ENCODE results near the gene ZNF682. TPM values are rescaled to one million over a fixed set of nuclear protein-coding genes. Genes with fewer than 3 reads are reported as not detected.
"Not testable (repeated sequence)": the region's sequence is repeated elsewhere in the genome, so short reads cannot be mapped to it uniquely, and the experiment has no call there.

ZNF682 gene
- total RNA-seq, result 4.8 TPM
- polyA plus RNA-seq (ENCODE audit: insufficient read depth in 1 of 8, insufficient read length in 8 of 8, low replicate concordance in 1 of 8), result 1 to 10 TPM; 3.1 to 8.8 (median 5.6) TPM
- long read RNA-seq, donor 1, partial matches to known transcripts, result 0 of 1 reads
- long read RNA-seq, donor 1, other reads (novel, unspliced or antisense), result 0 of 1 reads
- long read RNA-seq, donor 2, result 0 reads
- long read RNA-seq, donor 3, partial matches to known transcripts, result 0 of 2 reads
- long read RNA-seq, donor 3, other reads (novel, unspliced or antisense), result 0 of 2 reads
- long read RNA-seq, donor 4, partial matches to known transcripts, result 0 of 2 reads
- long read RNA-seq, donor 4, other reads (novel, unspliced or antisense), result 0 of 2 reads
- long read RNA-seq, donor 5, transcript ZNF682-203 (4 exons, 3,245 nt), result major isoform, 7 of 12 reads
- long read RNA-seq, donor 5, partial matches to known transcripts, result 0 of 12 reads
- long read RNA-seq, donor 5, other reads (novel, unspliced or antisense), result 0 of 12 reads
- long read RNA-seq, donor 6, partial matches to known transcripts, result 0 of 2 reads
- long read RNA-seq, donor 6, other reads (novel, unspliced or antisense), result 0 of 2 reads
- long read RNA-seq, donor 7, partial matches to known transcripts, result 0 of 2 reads
- long read RNA-seq, donor 7, other reads (novel, unspliced or antisense), result 0 of 2 reads
- long read RNA-seq, donor 8, partial matches to known transcripts, result 0 of 2 reads
- long read RNA-seq, donor 8, other reads (novel, unspliced or antisense), result 0 of 2 reads
- long read RNA-seq, donor 9, partial matches to known transcripts, result 0 of 2 reads
- long read RNA-seq, donor 9, other reads (novel, unspliced or antisense), result 0 of 2 reads
- long read RNA-seq, donor 10, partial matches to known transcripts, result 0 of 2 reads
- long read RNA-seq, donor 10, other reads (novel, unspliced or antisense), result 0 of 2 reads
- long read RNA-seq, donor 11, partial matches to known transcripts, result 0 of 3 reads
- long read RNA-seq, donor 11, other reads (novel, unspliced or antisense), result 0 of 3 reads

GRCh38 chr19:20039203-20039723 lies at the start of gene ZNF682:
Gene ZNF682, minus strand, starts transcription at chr19:20039505. Its CDS starts 160 bp downstream, at chr19:20039345.
- DNase-seq, result peak; percentile 98
- WGBS (ENCODE audit: insufficient coverage), result 0% methylated on average over 18 of the region's 25 CpGs
- Histone ChIP-seq H3K27me3 (ENCODE audit: control insufficient read depth, insufficient read depth, low read length) (no peaks in the 10 kb centered on the region), H3K4me3 (ENCODE audit: low read length) (peak within 1 kb of the TSS; percentile 94), H3K36me3 (ENCODE audit: control insufficient read depth, insufficient read depth, low read length) (no peaks in the 10 kb centered on the region), H3K9me3 (replicated peaks; ENCODE audit: control insufficient read depth, low read depth, low read length) (no peaks in the 10 kb centered on the region), H3K4me1 (ENCODE audit: control insufficient read depth, insufficient read depth, low read length) (peaks cover 7% of the 10 kb centered on the region), H3K27ac (ENCODE audit: low read length) (peak within 1 kb of the TSS; percentile 96)

GRCh38 chr19:20082876-20083275 lies 43.6 kb upstream of the ZNF682 start:
- not testable (repeated sequence) for H3K4me1 ChIP-seq (ENCODE audit: control insufficient read depth, insufficient read depth, low read length); H3K36me3 ChIP-seq (ENCODE audit: control insufficient read depth, insufficient read depth, low read length); H3K9me3 ChIP-seq (replicated peaks; ENCODE audit: control insufficient read depth, low read depth, low read length); DNase-seq; H3K27ac ChIP-seq (ENCODE audit: low read length); H3K27me3 ChIP-seq (ENCODE audit: control insufficient read depth, insufficient read depth, low read length); H3K4me3 ChIP-seq (ENCODE audit: low read length)
- WGBS (ENCODE audit: insufficient coverage), result 63% methylated on average over 2 of the region's 7 CpGs

- not testable (repeated sequence) for H3K4me1 ChIP-seq (ENCODE audit: control insufficient read depth, insufficient read depth, low read length); H3K36me3 ChIP-seq (ENCODE audit: control insufficient read depth, insufficient read depth, low read length); DNase-seq; H3K27ac ChIP-seq (ENCODE audit: low read length); H3K27me3 ChIP-seq (ENCODE audit: control insufficient read depth, insufficient read depth, low read length); H3K4me3 ChIP-seq (ENCODE audit: low read length); H3K9me3 ChIP-seq (replicated peaks; ENCODE audit: control insufficient read depth, low read depth, low read length)
- WGBS (ENCODE audit: insufficient coverage), result no CpG with 5 or more reads among the region's 3 CpGs
Observed at GRCh38 chr19:20082232-20082833, 43.0 kb upstream of the ZNF682 start.

- peaks cover 5% of the 10 kb centered on the region for H3K4me1 ChIP-seq (ENCODE audit: control insufficient read depth, insufficient read depth, low read length)
- H3K36me3 ChIP-seq (ENCODE audit: control insufficient read depth, insufficient read depth, low read length), result no peaks in the 10 kb centered on the region
- H3K4me3 ChIP-seq (ENCODE audit: low read length), result no peak overlapping the region
- no peak overlapping the region for H3K27ac ChIP-seq (ENCODE audit: low read length)
- DNase-seq, result no peak
- no peaks in the 10 kb centered on the region for H3K9me3 ChIP-seq (replicated peaks; ENCODE audit: control insufficient read depth, low read depth, low read length)
- WGBS (ENCODE audit: insufficient coverage), result 40% methylated on average over 3 of the region's 3 CpGs
- H3K27me3 ChIP-seq (ENCODE audit: control insufficient read depth, insufficient read depth, low read length), result no peaks in the 10 kb centered on the region
Observed at GRCh38 chr19:20080656-20081055, 41.4 kb upstream of the ZNF682 start.

DNA sequence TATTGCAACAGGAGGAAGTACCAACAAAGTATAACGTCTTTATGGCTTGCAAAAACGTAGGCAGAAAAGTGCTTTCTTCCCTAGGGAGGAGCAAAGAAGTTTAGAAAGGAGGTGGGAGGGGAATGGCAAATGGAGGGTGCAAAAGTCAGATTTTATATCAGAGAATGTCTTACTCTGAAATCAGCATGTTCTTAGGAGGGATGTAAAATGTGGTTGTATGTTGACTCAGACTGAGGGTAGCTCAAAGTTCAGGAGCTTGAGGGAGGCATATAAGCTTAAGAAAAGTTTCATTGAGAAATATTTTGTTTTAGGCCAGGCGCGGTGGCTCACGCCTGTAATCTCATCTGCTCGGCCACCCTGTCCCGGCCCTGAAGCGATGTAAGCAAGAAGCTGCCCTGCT lies 40.2 kb upstream of the ZNF682 start:
- Histone ChIP-seq H3K4me1 (ENCODE audit: control insufficient read depth, insufficient read depth, low read length) (peaks cover 5% of the 10 kb centered on the region), H3K27ac (ENCODE audit: low read length) (no peak overlapping the region), H3K9me3 (replicated peaks; ENCODE audit: control insufficient read depth, low read depth, low read length) (no peaks in the 10 kb centered on the region), H3K4me3 (ENCODE audit: low read length) (no peak overlapping the region), H3K36me3 (ENCODE audit: control insufficient read depth, insufficient read depth, low read length) (no peaks in the 10 kb centered on the region), H3K27me3 (ENCODE audit: control insufficient read depth, insufficient read depth, low read length) (no peaks in the 10 kb centered on the region)
- DNase-seq, result no peak
- 67% methylated on average over 6 of the region's 8 CpGs for WGBS (ENCODE audit: insufficient coverage)

GRCh38 chr19:20078581-20079031 lies 39.3 kb upstream of the ZNF682 start:
- Histone ChIP-seq H3K36me3 (ENCODE audit: control insufficient read depth, insufficient read depth, low read length) (no peaks in the 10 kb centered on the region), H3K4me3 (ENCODE audit: low read length) (peak overlapping the region; percentile 44), H3K27ac (ENCODE audit: low read length) (peak overlapping the region; percentile 79), H3K9me3 (replicated peaks; ENCODE audit: control insufficient read depth, low read depth, low read length) (no peaks in the 10 kb centered on the region), H3K4me1 (ENCODE audit: control insufficient read depth, insufficient read depth, low read length) (peaks cover 5% of the 10 kb centered on the region), H3K27me3 (ENCODE audit: control insufficient read depth, insufficient read depth, low read length) (no peaks in the 10 kb centered on the region)
- peak; percentile 47 for DNase-seq
- 3% methylated on average over 12 of the region's 19 CpGs for WGBS (ENCODE audit: insufficient coverage)

DNA sequence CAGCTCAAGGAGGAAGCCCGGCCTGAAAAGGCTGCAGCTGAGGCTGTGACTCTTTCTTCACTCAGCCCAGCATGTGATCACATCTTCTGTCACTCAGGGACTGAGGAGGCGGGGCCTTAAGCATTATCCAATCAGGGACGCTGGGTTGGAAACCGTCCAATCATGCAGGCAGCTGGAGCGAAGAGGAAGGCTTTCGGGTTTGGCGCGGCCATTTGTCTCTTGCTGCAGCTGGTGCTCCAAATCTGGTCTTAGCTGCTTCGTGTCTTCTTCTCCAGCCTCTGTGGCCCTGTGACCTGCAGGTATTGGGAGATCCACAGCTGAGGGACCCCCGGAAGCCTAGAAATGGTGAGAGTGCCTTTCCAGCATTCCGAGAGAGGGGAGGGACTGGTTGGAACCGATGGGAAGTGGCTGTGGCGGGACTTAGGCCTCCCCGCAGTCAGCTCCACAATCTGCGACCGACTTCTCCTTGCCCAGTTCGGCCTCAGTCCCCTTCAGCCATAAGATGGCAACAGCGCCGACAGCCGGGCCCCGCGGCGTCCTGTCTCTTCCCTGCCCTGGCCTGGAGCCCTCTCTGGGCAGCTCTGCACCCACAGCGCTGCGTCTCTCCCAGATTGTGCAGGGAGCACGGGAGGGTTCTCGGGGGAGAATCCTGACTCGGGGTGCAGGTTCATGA lies 38.6 kb upstream of the ZNF682 start, which contains the start of gene ZNF90:
ZNF90 (plus strand) TSS at position 210 of the 673 bp plus-strand sequence; CDS start at position 343, 133 bp downstream.
- Histone ChIP-seq H3K27ac (ENCODE audit: low read length) (peak within 1 kb of the TSS; percentile 79), H3K9me3 (replicated peaks; ENCODE audit: control insufficient read depth, low read depth, low read length) (no peaks in the 10 kb centered on the region), H3K4me1 (ENCODE audit: control insufficient read depth, insufficient read depth, low read length) (peaks cover 5% of the 10 kb centered on the region), H3K36me3 (ENCODE audit: control insufficient read depth, insufficient read depth, low read length) (no peaks in the 10 kb centered on the region), H3K4me3 (ENCODE audit: low read length) (peak within 1 kb of the TSS; percentile 44), H3K27me3 (ENCODE audit: control insufficient read depth, insufficient read depth, low read length) (no peaks in the 10 kb centered on the region)
- under 1% methylated on average over 23 of the region's 28 CpGs for WGBS (ENCODE audit: insufficient coverage)
- DNase-seq, result peak; percentile 100

GRCh38 chr19:20072936-20073335 lies 33.6 kb upstream of the ZNF682 start:
- Histone ChIP-seq H3K9me3 (replicated peaks; ENCODE audit: control insufficient read depth, low read depth, low read length) (no peaks in the 10 kb centered on the region), H3K4me1 (ENCODE audit: control insufficient read depth, insufficient read depth, low read length) (no peaks in the 10 kb centered on the region)

GRCh38 chr19:20070691-20071090 lies 31.4 kb upstream of the ZNF682 start:
- no peak for DNase-seq
- Histone ChIP-seq H3K27me3 (ENCODE audit: control insufficient read depth, insufficient read depth, low read length) (peaks cover 5% of the 10 kb centered on the region), H3K4me1 (ENCODE audit: control insufficient read depth, insufficient read depth, low read length) (no peaks in the 10 kb centered on the region), H3K4me3 (ENCODE audit: low read length) (no peak overlapping the region), H3K36me3 (ENCODE audit: control insufficient read depth, insufficient read depth, low read length) (no peaks in the 10 kb centered on the region), H3K27ac (ENCODE audit: low read length) (no peak overlapping the region), H3K9me3 (replicated peaks; ENCODE audit: control insufficient read depth, low read depth, low read length) (no peaks in the 10 kb centered on the region)
- WGBS (ENCODE audit: insufficient coverage), result 57% methylated on average over 1 of the region's 2 CpGs

More at GRCh38 chr19:20072936-20073335, 33.6 kb upstream of the ZNF682 start:
- Histone ChIP-seq H3K4me3 (ENCODE audit: low read length) (no peak overlapping the region), H3K36me3 (ENCODE audit: control insufficient read depth, insufficient read depth, low read length) (no peaks in the 10 kb centered on the region), H3K27ac (ENCODE audit: low read length) (no peak overlapping the region), H3K27me3 (ENCODE audit: control insufficient read depth, insufficient read depth, low read length) (peaks cover 5% of the 10 kb centered on the region)
- no peak for DNase-seq
- no CpG with 5 or more reads among the region's 5 CpGs for WGBS (ENCODE audit: insufficient coverage)

Data from muscle of leg (tissue), 16 donors.